GM12878 (cell line): ENCODE data around the gene FIG4.

ENCODE experiments used
- GABPA ChIP-seq: IDR thresholded peaks from 2 replicates; pipeline ENCODE4 v1.6.1; 2014; ENCODE audit warnings: antibody characterized with exemption, low read depth, mild to moderate bottlenecking, inconsistent platforms
- POLR2AphosphoS5 ChIP-seq: IDR thresholded peaks from 2 replicates; pipeline ENCODE4 v1.6.1; 2011; ENCODE audit warnings: mild to moderate bottlenecking, low read length, inconsistent platforms
- SMC3 ChIP-seq: IDR thresholded peaks from 2 replicates; pipeline ENCODE4 v1.6.1; 2011; ENCODE audit warnings: low read length, improper control_type of control experiment, borderline replicate concordance
- SREBF1 ChIP-seq: IDR thresholded peaks from 2 replicates; pipeline ENCODE4 v1.6.1; 2012; ENCODE audit warnings: mild to moderate bottlenecking, low read length
- TF ChIP-seq, protein P1 (sequence below), 3 experiments: IDR thresholded peaks in 2 of 3; conservative IDR thresholded peaks in 1 of 3; 2 replicates each; pipeline ENCODE4 v1.5.1; 2011; ENCODE audit warnings: low read depth in 3 of 3, low read length in 3 of 3, mild to moderate bottlenecking in 3 of 3, control low read depth in 2 of 3, moderate library complexity in 2 of 3, inconsistent platforms in 1 of 3, mixed read lengths in 1 of 3; ENCODE audit not compliant: control insufficient read depth in 2 of 3, insufficient read depth in 1 of 3; ENCODE audit errors: extremely low read depth in 1 of 3
- TF ChIP-seq, protein P2 (sequence below): IDR thresholded peaks from 2 replicates; pipeline ENCODE4 v1.6.1; 2012; ENCODE audit warnings: mild to moderate bottlenecking, low read depth, low read length

DNA sequence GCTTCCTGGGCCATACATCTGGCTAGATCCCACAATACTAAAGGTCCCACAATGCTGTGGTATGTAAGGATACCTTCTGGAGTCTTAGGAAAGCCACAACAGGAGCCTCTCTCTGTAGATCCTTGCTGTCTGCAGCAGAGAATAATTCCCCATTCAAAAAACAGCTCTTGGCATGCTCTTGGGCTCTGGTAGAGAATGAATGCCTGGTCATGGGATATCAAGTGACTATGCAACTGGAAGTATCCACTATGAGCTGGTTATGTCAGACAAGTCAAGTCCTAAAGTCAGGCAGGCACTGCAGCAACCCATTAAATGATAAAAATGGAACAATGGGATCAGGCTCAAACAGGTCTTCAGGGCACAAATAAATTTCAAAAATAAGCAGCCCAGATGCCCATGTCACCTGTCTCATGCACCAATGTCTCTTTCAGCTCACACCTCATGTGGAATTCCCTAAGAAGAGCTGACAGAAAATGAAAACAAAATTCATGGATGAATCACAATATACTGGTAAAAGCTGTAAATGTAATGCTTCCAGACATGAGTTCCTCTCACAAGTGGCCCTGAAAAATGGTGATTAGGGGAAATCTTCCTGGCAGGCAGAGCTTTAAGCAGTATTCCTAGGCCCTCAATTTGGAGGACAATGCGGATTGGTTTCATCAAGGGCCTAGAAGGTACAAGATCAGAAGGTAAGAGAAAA lies 4.4 kb upstream of the FIG4 start:
- TF ChIP-seq, protein P1, sequence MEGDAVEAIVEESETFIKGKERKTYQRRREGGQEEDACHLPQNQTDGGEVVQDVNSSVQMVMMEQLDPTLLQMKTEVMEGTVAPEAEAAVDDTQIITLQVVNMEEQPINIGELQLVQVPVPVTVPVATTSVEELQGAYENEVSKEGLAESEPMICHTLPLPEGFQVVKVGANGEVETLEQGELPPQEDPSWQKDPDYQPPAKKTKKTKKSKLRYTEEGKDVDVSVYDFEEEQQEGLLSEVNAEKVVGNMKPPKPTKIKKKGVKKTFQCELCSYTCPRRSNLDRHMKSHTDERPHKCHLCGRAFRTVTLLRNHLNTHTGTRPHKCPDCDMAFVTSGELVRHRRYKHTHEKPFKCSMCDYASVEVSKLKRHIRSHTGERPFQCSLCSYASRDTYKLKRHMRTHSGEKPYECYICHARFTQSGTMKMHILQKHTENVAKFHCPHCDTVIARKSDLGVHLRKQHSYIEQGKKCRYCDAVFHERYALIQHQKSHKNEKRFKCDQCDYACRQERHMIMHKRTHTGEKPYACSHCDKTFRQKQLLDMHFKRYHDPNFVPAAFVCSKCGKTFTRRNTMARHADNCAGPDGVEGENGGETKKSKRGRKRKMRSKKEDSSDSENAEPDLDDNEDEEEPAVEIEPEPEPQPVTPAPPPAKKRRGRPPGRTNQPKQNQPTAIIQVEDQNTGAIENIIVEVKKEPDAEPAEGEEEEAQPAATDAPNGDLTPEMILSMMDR (IDR thresholded peaks at IDR 0.05 in 2 of 3, conservative IDR thresholded peaks at IDR 0.05 in 1 of 3; ENCODE audit: control insufficient read depth in 2 of 3, extremely low read depth in 1 of 3, insufficient read depth in 1 of 3, low read depth in 3 of 3, low read length in 3 of 3): no peak
- TF ChIP-seq, protein P2, sequence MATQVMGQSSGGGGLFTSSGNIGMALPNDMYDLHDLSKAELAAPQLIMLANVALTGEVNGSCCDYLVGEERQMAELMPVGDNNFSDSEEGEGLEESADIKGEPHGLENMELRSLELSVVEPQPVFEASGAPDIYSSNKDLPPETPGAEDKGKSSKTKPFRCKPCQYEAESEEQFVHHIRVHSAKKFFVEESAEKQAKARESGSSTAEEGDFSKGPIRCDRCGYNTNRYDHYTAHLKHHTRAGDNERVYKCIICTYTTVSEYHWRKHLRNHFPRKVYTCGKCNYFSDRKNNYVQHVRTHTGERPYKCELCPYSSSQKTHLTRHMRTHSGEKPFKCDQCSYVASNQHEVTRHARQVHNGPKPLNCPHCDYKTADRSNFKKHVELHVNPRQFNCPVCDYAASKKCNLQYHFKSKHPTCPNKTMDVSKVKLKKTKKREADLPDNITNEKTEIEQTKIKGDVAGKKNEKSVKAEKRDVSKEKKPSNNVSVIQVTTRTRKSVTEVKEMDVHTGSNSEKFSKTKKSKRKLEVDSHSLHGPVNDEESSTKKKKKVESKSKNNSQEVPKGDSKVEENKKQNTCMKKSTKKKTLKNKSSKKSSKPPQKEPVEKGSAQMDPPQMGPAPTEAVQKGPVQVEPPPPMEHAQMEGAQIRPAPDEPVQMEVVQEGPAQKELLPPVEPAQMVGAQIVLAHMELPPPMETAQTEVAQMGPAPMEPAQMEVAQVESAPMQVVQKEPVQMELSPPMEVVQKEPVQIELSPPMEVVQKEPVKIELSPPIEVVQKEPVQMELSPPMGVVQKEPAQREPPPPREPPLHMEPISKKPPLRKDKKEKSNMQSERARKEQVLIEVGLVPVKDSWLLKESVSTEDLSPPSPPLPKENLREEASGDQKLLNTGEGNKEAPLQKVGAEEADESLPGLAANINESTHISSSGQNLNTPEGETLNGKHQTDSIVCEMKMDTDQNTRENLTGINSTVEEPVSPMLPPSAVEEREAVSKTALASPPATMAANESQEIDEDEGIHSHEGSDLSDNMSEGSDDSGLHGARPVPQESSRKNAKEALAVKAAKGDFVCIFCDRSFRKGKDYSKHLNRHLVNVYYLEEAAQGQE: no peak
- TF ChIP-seq GABPA: no peak
- TF ChIP-seq SREBF1: no peak
- TF ChIP-seq POLR2AphosphoS5: no peak
- TF ChIP-seq SMC3: no peak
